ENCODE results near the gene ZNF831. TPM values are rescaled to one million over a fixed set of nuclear protein-coding genes. Genes with fewer than 3 reads are reported as not detected.

The ZNF831 gene
- total RNA-seq, 2 experiments from 2014 or later = 6.5 to 6.9 TPM

DNA sequence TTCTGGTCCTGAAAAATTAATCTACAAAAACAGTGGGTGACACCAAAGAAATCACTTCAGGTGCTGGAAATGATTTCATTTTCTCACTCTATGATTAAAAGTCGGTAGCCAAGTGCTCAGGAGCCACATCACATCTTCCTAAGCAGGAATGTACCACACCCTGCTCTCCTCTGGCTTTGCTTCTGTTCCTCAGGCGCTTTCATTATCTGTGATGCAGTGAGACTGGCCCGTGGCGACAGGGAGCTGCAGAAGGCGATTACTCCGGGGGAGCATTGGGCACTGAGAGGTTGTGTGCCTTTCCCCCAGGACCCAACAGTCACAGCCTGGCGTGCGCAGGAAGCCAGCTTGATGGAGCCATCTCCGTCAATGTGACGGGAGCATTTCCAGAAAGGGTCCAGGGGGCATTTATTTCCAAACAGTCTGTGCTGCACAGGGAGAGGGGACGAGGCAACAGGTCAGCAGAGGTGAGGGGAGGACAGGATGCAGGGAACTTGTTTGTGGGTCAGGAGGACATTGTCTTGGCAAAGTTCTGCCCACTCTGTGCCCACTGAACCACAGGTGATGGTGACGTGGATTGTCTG is 5.6 kb upstream of the ZNF831 start:
- Mint-ChIP-seq H3K27ac (no peak overlapping the region), H3K36me3 (peaks cover 27% of the 10 kb centered on the region), H3K4me3 (no peak overlapping the region), H3K9me3 (no peaks in the 10 kb centered on the region), H3K4me1 (peaks cover 81% of the 10 kb centered on the region), H3K27me3 (no peaks in the 10 kb centered on the region)
- no peak for DNase-seq

DNA sequence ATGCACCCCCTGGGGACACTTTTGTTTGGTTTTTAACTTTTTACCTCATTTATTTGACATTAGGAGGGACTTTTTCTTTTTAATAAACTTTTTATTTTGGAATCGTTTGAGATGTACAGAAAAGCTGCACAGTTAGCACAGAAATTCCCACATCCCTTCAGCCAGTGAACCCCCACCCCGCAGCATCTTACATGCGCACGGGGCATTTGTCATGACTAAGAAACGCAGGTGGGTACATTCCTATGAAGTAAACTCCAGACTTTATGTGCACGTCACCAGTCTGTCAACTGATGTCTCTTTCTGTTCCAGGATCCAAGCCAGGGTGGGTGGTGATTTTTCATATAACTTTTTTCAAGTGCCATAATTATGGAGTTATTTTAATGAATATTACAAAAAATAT is 4.9 kb upstream of the ZNF831 start:
- Mint-ChIP-seq H3K9me3 (no peaks in the 10 kb centered on the region), H3K4me1 (peaks cover 82% of the 10 kb centered on the region), H3K36me3 (peaks cover 27% of the 10 kb centered on the region), H3K27me3 (no peaks in the 10 kb centered on the region), H3K4me3 (no peak overlapping the region), H3K27ac (no peak overlapping the region)
- DNase-seq = no peak

DNA sequence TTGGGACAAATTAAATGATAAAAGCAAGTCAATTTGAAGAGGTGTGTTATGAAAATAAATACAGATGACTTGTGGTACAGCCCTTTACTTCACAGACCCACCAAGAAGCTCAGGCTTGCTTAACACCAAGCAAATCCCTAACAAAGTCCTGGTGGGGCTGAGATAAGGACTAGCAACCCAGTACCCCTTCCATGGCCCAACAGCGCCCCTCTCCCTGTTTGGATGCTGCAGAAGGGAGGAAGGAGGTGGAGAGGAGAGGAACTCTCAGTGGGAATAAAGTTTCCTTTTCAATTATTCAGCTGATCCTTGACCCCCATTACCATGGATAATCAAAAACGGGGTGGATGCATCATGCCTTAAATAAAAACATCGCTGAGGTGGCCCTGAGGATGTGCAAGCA is 4.5 kb upstream of the ZNF831 start:
- peaks cover 81% of the 10 kb centered on the region for H3K4me1 Mint-ChIP-seq
- peak overlapping the region; percentile 88 for H3K4me3 Mint-ChIP-seq
- peaks cover 27% of the 10 kb centered on the region for H3K36me3 Mint-ChIP-seq
- H3K9me3 Mint-ChIP-seq = no peaks in the 10 kb centered on the region
- peak overlapping the region; percentile 97 for H3K27ac Mint-ChIP-seq
- no peak for DNase-seq
- H3K27me3 Mint-ChIP-seq = no peaks in the 10 kb centered on the region

DNA sequence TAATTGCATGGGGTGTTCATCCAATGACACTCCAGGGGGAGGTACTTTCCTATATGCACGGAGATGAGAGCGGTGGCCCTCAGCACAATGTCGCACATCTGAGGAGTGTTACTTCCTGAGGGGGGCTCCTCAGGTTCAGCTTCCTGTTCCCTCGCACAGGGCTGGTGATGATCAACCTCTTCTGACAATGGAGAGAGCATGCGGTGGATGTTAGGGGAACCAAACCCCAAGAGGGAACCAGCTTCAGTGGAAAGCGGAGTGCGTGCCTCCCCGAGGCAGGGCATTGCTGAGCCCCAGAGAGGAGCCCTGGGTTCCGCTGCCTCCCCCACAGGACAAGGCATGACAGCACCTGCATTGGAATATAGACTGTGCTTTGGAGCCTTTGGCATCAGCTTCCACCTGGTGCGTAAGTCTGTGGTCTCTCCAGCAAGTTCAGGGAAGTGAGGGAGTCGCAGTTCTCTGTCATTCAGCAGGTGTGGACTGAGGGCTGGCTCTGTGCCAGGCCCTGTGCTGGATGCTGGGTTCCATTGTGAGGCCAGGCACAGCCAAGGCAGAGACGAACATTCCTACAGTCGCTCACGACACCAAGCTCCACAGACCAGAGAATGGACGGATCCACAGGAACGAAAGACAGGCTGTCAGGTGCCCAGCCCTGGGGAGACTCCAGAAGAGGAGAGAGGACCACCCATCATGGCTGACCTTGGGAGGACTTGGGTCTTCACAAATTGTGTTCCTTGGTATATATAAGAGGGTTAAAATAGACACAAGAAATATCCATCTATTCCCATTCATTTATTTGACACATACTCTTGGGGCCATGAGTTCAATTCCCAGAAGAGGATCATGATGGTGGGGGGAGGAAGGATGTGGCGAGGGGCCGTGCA is 3.9 kb upstream of the ZNF831 start:
- Mint-ChIP-seq H3K9me3 (no peaks in the 10 kb centered on the region), H3K27ac (peak overlapping the region; percentile 97), H3K4me3 (peak overlapping the region; percentile 88), H3K4me1 (peaks cover 79% of the 10 kb centered on the region), H3K36me3 (peaks cover 25% of the 10 kb centered on the region), H3K27me3 (no peaks in the 10 kb centered on the region)
- DNase-seq = peak; percentile 67

DNA sequence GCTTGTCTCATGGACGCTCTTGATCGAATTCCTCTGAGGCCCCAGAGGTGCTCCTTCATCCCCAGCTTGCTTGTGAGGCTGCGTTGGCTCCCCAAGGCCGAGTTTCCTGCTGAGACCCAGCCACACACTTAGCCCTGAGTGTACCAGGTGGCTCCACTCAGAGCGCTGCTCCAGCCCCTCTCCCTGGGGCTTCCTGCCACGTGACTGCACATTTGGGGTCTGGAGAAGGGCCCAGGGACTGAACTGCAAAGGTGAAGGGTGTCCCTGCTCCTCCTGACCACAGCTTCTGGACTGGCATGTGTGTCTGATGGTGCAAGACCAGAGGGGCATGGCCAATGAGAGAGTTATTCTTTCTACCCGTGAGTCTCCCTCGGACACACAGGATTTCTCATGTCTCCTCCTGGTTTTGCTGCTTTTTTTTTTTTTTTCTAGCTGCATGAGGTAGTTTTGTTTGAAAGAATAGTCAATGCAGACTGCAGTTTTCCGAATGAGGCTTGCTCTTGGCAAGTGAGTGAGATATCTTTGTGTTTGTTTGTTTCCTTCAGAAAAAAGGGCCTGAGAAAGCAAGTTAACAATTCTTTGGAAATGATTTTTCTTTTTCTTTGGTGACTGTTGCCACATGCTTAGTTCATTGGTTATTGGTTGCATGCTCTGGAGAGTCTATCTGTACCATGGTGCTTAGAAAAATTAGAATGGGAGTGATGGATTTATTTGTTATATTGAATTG is 3.1 kb upstream of the ZNF831 start:
- no peaks in the 10 kb centered on the region for H3K9me3 Mint-ChIP-seq

DNA sequence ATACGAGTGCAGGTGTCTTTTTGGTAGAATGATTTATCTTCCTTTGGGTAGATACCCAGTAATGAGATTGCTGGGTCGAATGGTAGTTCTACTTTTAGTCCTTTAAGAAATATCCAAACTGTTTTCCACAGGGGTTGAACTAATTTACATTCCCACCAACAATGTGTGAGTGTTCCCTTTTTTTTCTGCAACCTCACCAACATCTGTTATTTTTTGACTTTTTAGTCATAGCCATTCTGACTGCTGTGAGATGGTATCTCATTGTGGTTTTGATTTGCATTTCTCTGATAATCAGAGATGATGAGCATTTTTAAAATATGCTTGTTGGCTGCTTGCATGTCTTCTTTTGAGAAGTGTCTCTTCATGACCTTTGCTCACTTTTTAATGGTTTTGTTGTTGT is 1.9 kb upstream of the ZNF831 start:
- H3K4me1 Mint-ChIP-seq = peaks cover 85% of the 10 kb centered on the region

More for the DNA sequence above, 3.1 kb upstream of the ZNF831 start:
- H3K27ac Mint-ChIP-seq = peak overlapping the region; percentile 97
- peak overlapping the region; percentile 88 for H3K4me3 Mint-ChIP-seq
- H3K36me3 Mint-ChIP-seq = peaks cover 26% of the 10 kb centered on the region
- DNase-seq = no peak
- H3K4me1 Mint-ChIP-seq = peaks cover 80% of the 10 kb centered on the region
- no peaks in the 10 kb centered on the region for H3K27me3 Mint-ChIP-seq

DNA sequence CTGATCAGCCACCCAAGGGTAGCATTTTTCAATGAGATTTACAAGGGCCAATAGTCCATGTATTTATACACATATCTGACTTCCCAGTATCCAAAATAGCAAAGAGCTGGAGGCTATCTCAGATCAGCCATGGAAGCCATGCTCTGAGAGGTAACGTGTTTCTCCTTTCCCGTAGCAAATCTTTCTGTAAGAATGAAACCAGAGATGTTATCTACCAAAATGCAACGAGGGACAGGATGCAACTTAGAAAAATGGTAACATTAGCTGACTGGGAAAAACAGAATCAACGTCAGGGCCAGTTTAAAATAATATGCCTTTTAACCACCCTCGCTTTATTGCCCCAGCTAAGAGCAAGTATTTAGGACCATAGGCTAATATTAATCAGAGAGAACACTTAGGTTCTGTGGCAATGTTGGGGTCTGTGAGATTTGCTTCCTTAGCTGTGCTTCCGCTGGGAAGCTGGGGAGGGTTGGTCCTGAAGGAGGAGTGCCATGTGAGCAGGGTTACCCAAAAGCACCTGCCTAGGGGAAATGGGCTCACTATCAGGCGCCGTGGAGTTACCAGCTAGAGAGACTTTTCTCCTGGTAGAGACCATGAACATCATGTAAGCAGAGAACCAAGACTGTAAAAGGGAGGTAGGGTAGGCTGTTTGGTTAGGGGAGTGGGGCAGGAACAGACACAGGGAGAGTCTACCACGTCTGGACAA is 1.2 kb downstream of the ZNF831 start:
- Mint-ChIP-seq H3K4me1 (peaks cover 86% of the 10 kb centered on the region), H3K36me3 (peaks cover 36% of the 10 kb centered on the region), H3K9me3 (peaks cover 6% of the 10 kb centered on the region), H3K27ac (peak overlapping the region; percentile 94), H3K27me3 (no peaks in the 10 kb centered on the region), H3K4me3 (peak overlapping the region; percentile 81)
- no peak for DNase-seq

More for the DNA sequence above, 1.9 kb upstream of the ZNF831 start:
- no peak for DNase-seq
- Mint-ChIP-seq H3K27me3 (no peaks in the 10 kb centered on the region), H3K27ac (peak overlapping the region; percentile 97), H3K36me3 (peaks cover 26% of the 10 kb centered on the region), H3K4me3 (peak overlapping the region; percentile 88), H3K9me3 (no peaks in the 10 kb centered on the region)

DNA sequence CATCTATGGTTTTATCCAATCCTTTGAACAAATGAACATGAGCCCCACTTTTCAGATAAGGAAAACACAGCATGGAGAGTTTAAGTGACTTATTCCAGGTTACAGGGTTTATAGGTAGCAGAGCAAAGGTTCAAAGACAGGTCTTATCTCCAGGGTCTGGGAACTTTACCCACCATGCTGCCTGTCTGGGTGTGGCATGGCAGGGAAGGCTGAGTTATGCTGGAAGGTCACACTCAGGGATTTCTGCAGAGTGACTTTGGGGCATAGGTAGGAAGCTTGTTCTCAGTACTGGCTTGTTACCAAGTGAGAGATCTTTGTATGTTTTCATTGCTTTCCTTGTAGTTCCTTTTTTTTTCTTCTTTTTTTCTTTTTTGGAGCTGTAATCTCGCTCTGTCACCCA is 1.8 kb downstream of the ZNF831 start:
- Mint-ChIP-seq H3K27me3 (no peaks in the 10 kb centered on the region), H3K36me3 (peaks cover 36% of the 10 kb centered on the region), H3K27ac (peak overlapping the region; percentile 94), H3K4me3 (peak overlapping the region; percentile 81), H3K4me1 (peaks cover 83% of the 10 kb centered on the region), H3K9me3 (peaks cover 12% of the 10 kb centered on the region)
- no peak for DNase-seq

DNA sequence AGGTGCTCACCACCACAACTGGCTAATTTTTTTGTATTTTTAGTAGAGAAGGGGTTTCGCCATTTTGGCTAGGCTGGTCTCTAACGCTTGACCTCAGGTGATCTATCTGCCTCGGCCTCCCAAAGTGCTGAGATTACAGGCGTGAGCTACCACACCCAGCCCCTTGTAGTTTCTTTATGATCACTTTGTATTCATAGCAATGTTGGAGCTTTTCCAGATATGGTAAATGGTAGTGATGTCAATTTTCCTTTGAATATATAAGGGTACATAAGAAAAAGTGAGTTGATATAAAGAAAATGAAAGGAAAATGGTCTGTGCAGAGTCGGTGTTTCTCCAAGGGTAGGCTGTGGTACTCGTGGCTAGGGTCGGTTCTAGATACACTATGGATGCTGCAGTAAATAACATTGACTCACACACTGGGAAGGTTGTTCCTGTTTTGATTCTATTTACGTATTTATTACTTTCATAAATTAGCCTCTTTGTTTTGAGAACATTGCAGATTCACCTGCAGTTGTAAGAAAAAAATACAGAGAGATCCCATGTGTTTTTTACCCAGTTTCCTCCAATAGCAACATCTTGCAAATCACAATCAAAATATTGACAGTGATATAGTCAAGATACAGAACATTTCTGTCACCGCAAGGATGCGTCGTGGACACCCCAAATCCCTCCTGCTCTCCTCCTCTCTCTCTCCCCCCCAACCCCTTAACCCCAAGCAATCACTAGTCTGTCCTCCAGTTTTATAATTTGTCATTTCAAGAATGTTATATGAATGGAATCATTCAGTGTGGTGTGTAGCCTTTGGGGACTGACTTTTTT is 2.5 kb downstream of the ZNF831 start:
- Mint-ChIP-seq H3K4me1 (peaks cover 82% of the 10 kb centered on the region), H3K27ac (peak overlapping the region; percentile 94), H3K36me3 (peaks cover 35% of the 10 kb centered on the region), H3K27me3 (no peaks in the 10 kb centered on the region), H3K4me3 (peak overlapping the region; percentile 81), H3K9me3 (peaks cover 12% of the 10 kb centered on the region)
- peak; percentile 33 for DNase-seq

DNA sequence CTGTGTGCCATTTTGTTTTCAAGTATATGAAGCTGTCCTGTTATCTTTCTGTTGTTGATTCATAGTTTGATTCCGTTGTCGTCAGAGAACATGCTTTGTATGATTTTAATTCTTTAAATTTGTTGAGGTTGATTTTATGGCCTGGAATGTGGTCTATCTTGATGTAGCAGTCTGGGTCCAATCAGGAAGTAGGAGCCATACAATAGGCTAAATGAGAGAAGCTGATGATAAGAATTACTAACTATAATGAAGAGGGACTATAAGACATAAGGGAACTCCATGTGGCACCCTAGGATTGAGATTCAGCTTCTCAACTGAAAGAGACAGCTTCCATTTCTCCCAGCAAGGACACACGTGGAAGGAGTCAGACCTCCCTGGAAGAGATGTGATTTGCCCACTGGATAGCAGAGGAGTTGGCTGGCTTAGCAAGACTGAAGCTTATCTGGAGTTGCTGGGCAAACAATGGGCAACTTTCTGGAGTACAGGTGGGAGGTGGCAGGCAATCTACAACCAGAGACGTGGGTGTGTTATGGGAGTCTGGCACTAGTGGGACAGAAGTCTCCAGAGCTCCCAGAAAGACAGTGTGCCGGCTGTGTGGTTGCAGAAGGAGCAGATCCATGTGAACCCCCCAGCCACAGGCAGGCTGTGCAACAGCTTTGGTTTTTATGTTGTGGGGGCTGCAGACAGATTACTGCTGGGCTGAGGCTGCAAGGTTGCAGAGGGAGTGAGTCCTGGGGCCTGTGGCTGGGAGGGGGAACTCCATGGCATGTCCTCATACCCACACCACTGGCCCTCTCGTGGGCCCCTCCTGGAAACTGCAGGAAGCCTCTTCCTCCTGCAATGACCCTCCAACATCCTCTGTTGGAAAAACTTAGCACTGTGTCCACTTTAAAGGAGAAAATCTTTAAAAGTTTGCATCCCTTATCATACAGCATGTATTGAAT is 7.1 kb downstream of the ZNF831 start:
- DNase-seq = no peak
- peaks cover 84% of the 10 kb centered on the region for H3K4me1 Mint-ChIP-seq
- H3K27me3 Mint-ChIP-seq = no peaks in the 10 kb centered on the region
- H3K4me3 Mint-ChIP-seq = no peak overlapping the region
- no peak overlapping the region for H3K27ac Mint-ChIP-seq
- H3K9me3 Mint-ChIP-seq = peaks cover 12% of the 10 kb centered on the region
- peaks cover 64% of the 10 kb centered on the region for H3K36me3 Mint-ChIP-seq

DNA sequence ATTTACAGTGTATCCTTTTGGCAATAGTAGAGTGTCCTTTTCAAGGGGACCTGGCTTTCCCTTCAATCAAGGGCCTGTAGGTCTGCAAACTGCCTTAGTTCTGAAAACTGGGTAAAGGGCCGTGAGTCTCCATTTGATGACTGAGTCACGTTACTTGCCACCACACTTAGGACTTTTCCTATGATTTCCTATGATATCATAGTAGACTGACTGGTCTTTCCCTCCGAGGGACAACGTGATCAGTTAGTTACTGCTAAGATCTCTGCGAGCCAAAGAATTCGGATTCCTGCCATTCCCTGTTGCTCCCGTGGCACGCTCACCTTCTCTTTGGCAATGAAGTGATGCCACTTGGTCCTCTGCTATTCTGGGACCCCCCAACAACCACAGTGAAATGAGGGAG is 8.4 kb downstream of the ZNF831 start:
- H3K36me3 Mint-ChIP-seq = peaks cover 75% of the 10 kb centered on the region

DNA sequence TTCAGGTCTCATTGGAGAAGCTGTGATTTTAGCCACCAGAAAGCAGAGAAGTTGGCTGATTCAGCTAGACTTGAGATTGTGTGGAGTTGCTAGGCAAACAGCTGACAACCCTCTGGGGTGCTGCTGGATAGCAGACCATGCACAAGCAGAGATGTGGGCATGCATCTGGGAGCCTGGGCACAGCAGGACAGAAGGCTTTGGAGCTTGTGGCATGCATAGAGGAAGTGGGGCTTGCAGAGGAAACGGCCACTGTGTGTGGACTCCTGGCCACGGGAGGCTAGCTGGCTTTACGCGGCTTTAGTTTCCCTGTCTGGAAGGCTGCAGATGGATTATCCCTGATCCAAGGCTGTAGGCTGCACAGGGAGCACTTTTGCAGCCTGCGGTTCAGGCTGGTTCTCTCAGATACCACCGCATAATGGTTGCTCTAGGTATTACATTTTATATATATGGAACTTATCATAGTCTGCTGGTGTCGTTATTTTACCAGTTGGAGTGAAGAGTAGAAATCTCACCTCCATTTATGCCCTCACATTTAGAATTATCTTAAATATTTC is 10.4 kb downstream of the ZNF831 start:
- Mint-ChIP-seq H3K4me3 (no peak overlapping the region), H3K27me3 (no peaks in the 10 kb centered on the region), H3K9me3 (peaks cover 9% of the 10 kb centered on the region), H3K4me1 (peaks cover 83% of the 10 kb centered on the region), H3K36me3 (peaks cover 83% of the 10 kb centered on the region), H3K27ac (no peak overlapping the region)
- no peak for DNase-seq

More for the DNA sequence above, 8.4 kb downstream of the ZNF831 start:
- H3K27ac Mint-ChIP-seq = no peak overlapping the region
- H3K27me3 Mint-ChIP-seq = no peaks in the 10 kb centered on the region
- H3K9me3 Mint-ChIP-seq = peaks cover 12% of the 10 kb centered on the region
- H3K4me3 Mint-ChIP-seq = no peak overlapping the region
- no peak for DNase-seq
- peaks cover 80% of the 10 kb centered on the region for H3K4me1 Mint-ChIP-seq

DNA sequence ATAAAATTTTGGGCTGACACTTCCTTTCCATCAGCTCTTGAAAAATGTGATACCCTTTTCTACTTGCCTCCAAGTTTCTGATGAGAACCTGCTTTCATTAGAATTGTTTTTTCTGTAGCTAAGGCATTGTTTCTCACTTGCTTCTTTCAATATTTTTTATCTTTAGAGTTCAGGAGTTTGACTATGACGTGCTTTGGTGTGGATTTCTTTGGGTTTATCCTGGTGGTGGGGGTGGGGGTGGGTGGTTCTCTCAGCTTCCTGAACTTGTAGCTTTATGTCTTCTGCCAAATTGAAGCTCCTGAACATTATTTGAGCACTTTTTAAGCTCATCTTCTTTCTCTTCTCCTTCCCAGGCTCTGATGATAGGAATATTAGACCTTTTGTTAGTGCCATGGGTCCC is 11.4 kb downstream of the ZNF831 start:
- Mint-ChIP-seq H3K27ac (peak overlapping the region; percentile 12), H3K4me3 (no peak overlapping the region), H3K27me3 (no peaks in the 10 kb centered on the region), H3K4me1 (peaks cover 81% of the 10 kb centered on the region), H3K36me3 (peaks cover 81% of the 10 kb centered on the region), H3K9me3 (peaks cover 5% of the 10 kb centered on the region)
- no peak for DNase-seq

Measured in activated naive CD8-positive, alpha-beta T cell treated with anti-CD3 and anti-CD28 coated beads for 36 hours (primary cell).